Measurements from ENCODE around the gene AP2B1.

DNA sequence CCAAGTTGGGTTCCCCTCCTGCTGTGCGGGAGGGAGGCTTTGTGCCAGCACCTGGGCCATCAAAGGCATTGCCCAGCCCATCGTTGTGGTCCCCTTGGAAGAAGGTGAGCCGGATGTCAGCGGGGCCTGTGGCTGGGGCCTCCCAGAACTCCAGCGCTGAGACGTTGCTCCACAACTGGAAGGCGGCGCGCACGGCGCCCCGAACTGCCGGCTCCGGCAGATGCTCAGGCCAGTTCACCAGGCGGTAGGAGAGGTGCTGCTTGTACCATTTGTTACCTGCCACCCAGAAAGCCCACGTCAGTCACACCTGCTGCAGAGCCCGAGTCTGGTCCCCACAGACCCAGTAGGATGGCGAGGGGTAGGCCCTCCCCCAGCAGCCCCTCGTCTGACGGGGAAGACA is 186.0 kb downstream of the AP2B1 start:
- TF ChIP-seq, protein P1, sequence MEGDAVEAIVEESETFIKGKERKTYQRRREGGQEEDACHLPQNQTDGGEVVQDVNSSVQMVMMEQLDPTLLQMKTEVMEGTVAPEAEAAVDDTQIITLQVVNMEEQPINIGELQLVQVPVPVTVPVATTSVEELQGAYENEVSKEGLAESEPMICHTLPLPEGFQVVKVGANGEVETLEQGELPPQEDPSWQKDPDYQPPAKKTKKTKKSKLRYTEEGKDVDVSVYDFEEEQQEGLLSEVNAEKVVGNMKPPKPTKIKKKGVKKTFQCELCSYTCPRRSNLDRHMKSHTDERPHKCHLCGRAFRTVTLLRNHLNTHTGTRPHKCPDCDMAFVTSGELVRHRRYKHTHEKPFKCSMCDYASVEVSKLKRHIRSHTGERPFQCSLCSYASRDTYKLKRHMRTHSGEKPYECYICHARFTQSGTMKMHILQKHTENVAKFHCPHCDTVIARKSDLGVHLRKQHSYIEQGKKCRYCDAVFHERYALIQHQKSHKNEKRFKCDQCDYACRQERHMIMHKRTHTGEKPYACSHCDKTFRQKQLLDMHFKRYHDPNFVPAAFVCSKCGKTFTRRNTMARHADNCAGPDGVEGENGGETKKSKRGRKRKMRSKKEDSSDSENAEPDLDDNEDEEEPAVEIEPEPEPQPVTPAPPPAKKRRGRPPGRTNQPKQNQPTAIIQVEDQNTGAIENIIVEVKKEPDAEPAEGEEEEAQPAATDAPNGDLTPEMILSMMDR (IDR thresholded peaks at IDR 0.05; ENCODE audit: low read depth, low read length, poor library complexity, severe bottlenecking) = no peak
- no peak for TF ChIP-seq EZH2phosphoT487 (IDR thresholded peaks at IDR 0.05; ENCODE audit: borderline replicate concordance, low read length)

All from DOHH2 (cell line).